Measurements from ENCODE around the gene LPIN2.
"Not testable (repeated sequence)": the region's sequence is repeated elsewhere in the genome, so short reads cannot be mapped to it uniquely, and the experiment has no call there.

LPIN2 gene

GRCh38 chr18:3007491-3007890, 5.5 kb downstream of the LPIN2 start:
- DNase-seq (ENCODE audit: low spot score), result no peak

GRCh38 chr18:3005462-3005861, 7.5 kb downstream of the LPIN2 start:
- no peak for DNase-seq (ENCODE audit: low spot score)

DNA sequence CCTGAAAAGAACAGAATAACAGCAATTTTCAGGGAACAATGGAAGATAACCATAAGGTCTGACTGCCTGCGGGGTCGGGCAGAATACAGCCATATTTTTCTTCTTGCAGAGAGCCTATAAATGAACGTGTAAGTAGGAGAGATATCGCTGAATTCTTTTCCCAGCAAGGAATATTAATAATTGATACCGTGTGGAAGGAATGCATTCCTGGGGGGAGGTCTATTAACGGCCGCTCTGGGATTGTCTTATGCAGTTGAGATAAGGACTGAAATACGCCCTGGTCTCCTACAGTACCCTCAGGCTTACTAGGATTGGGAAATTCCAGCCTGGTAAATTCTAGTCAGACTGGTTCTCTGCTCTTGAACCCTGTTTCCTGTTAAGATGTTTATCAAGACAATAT, 9.2 kb downstream of the LPIN2 start:
- DNase-seq (ENCODE audit: low spot score), result not testable (repeated sequence)

DNA sequence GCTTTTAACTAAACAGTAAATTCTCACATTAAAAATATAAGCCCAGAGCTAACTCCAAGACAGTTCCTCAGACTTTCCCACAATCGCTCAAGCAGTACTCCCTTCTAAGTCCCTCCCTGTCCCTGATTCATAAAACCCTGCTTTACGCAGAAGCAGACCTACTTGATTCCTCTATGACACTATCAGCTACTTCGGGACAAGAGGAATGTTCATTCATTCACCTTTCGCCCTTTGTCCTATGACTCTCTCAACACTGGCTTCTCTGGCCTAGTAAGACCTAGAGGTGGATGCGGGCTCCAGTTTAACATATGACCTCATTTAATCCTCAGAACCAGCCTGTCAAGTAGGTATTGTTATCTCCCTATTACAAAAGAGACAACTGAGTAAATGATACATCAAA, 10.2 kb downstream of the LPIN2 start:
- DNase-seq (ENCODE audit: low spot score), result no peak

- no peak for DNase-seq (ENCODE audit: low spot score)
Observed at GRCh38 chr18:2998644-2999043, 14.3 kb downstream of the LPIN2 start.

GRCh38 chr18:2997846-2998564, 14.9 kb downstream of the LPIN2 start:
- no peak for DNase-seq (ENCODE audit: low spot score)

DNA sequence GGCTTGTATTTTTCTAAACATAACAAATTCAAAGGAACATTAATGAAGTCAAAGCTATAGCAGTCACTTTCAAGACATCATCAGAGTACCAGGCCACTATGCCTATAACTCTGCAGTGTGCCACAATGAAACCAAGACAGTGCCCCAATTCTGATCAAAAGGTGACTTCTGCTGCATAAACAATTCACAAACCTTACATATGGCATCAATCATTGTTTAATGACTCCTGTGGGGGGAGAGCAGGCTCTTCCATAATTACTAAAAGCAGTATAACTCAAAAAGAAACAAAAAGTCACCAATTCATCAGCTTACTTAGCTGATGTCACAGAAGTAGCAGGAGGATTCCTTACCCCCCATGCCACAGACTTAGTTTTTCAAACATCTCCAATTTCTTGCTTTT, 15.5 kb downstream of the LPIN2 start:
- DNase-seq (ENCODE audit: low spot score), result no peak

DNA sequence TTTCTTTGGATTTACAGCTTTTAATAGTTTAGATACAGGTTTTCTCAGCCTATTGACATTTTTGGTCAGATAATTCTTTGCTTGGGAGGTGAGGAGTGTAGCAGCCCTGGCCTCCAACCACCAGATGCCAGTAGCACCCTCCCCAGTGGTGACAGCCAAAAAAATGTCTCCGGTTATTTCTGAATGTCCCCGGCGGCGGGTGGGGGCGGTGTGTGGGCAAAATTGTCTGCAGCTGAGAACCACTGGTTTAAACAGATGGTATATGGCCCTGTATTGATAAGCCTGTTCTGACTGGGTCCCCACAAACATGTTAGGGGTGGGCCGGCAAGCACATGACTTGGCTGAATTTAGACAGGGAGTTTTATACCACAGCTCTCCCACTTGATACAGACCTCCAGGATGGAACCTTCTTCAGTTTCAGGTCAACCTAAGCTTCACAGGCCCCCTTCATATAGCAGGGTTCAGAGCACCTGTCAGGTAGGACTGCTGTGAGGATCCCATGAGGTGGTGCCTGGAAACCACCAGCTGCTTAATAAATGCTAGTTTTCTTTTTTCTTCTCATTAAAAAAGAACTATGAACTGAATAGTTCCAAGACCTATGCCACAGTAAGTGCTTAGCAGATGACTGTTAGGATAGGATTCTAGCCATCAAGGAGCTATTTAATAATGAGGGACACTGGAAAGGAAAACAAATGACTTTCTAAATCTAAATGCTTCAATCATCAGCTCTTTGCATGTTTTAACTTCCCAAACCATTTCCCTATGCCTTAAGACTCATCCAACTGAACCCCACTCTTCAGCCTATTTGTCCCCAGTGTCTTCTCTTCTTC, 18.1 kb downstream of the LPIN2 start:
- DNase-seq (ENCODE audit: low spot score), result no peak

DNA sequence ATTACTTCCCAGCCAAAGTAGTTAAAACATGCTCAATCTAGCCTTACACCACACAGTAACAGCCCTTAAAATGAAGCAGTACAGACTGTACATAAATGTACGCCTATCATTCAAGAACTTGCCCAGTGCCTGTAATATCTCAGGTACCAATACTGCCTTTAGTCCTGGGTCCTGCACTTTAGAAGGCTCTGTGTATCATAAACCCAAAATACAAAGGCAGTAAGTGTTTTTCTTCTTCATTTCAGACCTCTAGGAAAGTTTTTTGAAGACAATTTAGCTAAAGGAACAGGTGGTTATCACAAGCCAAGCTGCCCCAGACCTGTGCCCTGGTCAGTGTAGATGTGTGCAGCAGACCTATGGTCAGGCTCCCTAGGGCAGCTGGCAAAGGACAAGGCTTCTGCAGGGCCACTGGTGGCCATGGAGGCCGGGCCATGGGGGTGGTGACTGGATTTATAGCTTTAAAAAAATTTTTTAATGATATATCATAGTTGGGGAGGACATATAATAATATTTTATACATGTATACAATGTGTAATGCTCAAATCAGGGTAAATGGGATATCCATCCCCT, 18.8 kb downstream of the LPIN2 start:
- DNase-seq (ENCODE audit: low spot score), result no peak

- no peak for DNase-seq (ENCODE audit: low spot score)
Observed at GRCh38 chr18:2992995-2993877, 19.7 kb downstream of the LPIN2 start.

DNA sequence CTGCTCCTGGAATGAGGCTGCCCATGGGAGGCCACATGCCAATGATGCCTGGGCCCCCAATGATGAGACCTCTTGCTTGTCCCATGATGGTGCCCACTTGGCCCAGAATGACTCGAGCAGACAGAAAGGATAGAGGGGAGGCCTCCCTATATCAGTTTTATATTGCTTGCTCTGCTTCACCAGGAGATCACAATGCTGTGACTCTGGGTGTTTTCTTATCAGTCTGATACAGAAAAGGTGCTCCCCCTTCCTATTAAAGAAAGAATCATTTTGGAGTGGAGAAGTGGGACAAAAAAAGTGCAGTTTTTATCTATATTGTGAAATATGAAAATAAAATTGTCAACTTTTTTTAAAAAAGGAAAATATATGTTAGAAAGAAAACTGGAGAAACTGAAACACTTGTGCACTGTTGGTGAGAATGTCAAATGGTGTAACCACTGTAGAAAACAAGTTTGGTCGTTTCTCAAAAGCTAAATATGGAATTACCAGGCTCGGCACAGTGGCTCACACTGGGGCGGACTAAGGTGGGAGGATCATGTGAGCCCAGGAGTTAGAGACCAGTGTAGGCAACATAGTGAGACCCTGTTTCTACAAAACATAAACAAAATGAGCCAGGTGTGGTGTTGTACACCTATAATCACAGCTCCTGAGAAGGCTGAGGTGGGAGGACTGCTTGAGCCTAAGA, 21.8 kb downstream of the LPIN2 start:
- no peak for DNase-seq (ENCODE audit: low spot score)

- DNase-seq (ENCODE audit: low spot score), result no peak
Observed at GRCh38 chr18:2987876-2988790, 24.8 kb downstream of the LPIN2 start.

- no peak for DNase-seq (ENCODE audit: low spot score)
Observed at GRCh38 chr18:2986150-2986865, 26.6 kb downstream of the LPIN2 start.

DNA sequence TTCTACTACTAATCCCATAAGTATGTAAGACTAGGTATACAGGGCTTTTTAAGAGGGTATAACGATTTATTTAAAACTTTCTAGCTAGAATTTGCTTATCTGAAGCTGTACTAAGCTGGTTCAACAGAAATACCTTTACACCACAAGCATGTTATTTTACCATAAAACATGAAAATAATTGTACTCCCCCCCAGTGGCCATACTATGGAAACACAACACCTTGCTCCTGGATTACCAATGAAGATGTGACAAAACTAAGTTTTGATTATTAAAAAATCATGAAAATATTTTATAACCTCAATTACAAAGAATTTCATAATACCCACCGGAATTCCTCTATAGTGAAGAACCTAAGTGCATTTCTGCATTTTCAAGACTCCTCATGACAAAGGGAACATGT, 27.3 kb downstream of the LPIN2 start:
- DNase-seq (ENCODE audit: low spot score), result no peak

- no peak for DNase-seq (ENCODE audit: low spot score)
Observed at GRCh38 chr18:2984703-2985261, 28.2 kb downstream of the LPIN2 start.

DNA sequence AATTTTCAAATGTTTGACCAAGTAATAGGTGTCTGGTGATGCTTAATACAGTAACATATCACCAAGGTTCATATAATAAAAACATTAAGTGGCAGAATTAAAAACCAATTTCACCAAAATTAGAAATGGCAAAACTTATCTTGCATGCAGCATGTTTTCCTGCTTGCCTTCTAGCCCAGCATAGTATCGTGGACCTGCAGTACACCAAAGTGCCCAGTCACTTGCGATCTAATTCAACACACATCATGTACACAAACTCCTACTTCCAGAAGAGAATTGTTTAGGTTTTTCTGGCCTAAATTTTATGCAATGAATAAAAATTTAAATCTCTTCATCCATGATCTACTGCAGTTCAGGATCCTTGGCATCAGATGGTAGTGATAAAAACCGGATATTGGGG, 28.9 kb downstream of the LPIN2 start:
- DNase-seq (ENCODE audit: low spot score), result no peak

- no peak for DNase-seq (ENCODE audit: low spot score)
Observed at GRCh38 chr18:2983296-2983695, 29.6 kb downstream of the LPIN2 start.

- no peak for DNase-seq (ENCODE audit: low spot score)
Observed at GRCh38 chr18:2982452-2983269, 30.3 kb downstream of the LPIN2 start.

DNA sequence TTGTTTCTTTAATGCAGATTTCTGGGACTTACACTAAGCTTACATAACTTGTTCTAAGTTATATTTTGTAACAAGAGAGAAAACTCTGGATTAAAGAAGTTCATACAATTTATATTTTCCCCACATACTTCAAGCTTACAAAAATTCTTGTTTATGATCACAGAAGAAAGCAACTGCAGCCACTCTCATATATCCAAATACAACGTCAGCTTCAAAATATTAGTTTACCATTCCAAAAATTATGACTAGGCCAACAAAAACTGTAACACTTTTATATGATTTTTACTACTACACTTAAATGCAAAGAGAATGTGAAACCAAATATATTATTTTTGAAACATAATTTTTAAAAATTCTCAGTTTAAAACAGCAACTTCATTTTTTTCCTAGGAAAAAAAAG, 30.9 kb downstream of the LPIN2 start:
- no peak for DNase-seq (ENCODE audit: low spot score)

Measured in ecto neural progenitor cell (in vitro differentiated cells).